ENCODE results near the gene TOB2.

Gene TOB2

GRCh38 chr22:41401781-41402648 lies 44.6 kb downstream of the TOB2 start:
- H3K27ac ChIP-seq: peak overlapping the region; percentile 31

GRCh38 chr22:41398921-41399320 lies 47.7 kb downstream of the TOB2 start:
- H3K27ac ChIP-seq: no peak overlapping the region
- TF ChIP-seq CTCF (conservative IDR thresholded peaks at IDR 0.05): no peak

More at GRCh38 chr22:41401781-41402648, 44.6 kb downstream of the TOB2 start:
- TF ChIP-seq CTCF (conservative IDR thresholded peaks at IDR 0.05): no peak

GRCh38 chr22:41397143-41397811 lies 49.3 kb downstream of the TOB2 start:
- TF ChIP-seq CTCF (conservative IDR thresholded peaks at IDR 0.05): no peak
- H3K27ac ChIP-seq: no peak overlapping the region

- TF ChIP-seq CTCF (conservative IDR thresholded peaks at IDR 0.05): no peak
- H3K27ac ChIP-seq: no peak overlapping the region
These were observed 50.9 kb downstream of the TOB2 start for GRCh38 chr22:41395531-41396240.

GRCh38 chr22:41394012-41394356 lies 52.6 kb downstream of the TOB2 start:
- H3K27ac ChIP-seq: no peak overlapping the region
- no peak for TF ChIP-seq CTCF (conservative IDR thresholded peaks at IDR 0.05)

- TF ChIP-seq CTCF (conservative IDR thresholded peaks at IDR 0.05): no peak
- H3K27ac ChIP-seq: no peak overlapping the region
These were observed 59.3 kb downstream of the TOB2 start for GRCh38 chr22:41387341-41387740.

- TF ChIP-seq CTCF (conservative IDR thresholded peaks at IDR 0.05): no peak
These were observed 62.5 kb downstream of the TOB2 start for GRCh38 chr22:41384128-41384527.

More at GRCh38 chr22:41384128-41384527, 62.5 kb downstream of the TOB2 start:
- H3K27ac ChIP-seq: no peak overlapping the region
